HG03060 (cell line): ENCODE results near the gene NOM1.

Source experiments
- ATAC-seq: cut with Tn5 transposase; IDR thresholded peaks from one replicate; pipeline ENCODE4 v1.9.1; 2021; ENCODE audit warnings: low read depth, moderate number of reproducible peaks; ENCODE audit not compliant: unreplicated experiment

NOM1 gene

DNA sequence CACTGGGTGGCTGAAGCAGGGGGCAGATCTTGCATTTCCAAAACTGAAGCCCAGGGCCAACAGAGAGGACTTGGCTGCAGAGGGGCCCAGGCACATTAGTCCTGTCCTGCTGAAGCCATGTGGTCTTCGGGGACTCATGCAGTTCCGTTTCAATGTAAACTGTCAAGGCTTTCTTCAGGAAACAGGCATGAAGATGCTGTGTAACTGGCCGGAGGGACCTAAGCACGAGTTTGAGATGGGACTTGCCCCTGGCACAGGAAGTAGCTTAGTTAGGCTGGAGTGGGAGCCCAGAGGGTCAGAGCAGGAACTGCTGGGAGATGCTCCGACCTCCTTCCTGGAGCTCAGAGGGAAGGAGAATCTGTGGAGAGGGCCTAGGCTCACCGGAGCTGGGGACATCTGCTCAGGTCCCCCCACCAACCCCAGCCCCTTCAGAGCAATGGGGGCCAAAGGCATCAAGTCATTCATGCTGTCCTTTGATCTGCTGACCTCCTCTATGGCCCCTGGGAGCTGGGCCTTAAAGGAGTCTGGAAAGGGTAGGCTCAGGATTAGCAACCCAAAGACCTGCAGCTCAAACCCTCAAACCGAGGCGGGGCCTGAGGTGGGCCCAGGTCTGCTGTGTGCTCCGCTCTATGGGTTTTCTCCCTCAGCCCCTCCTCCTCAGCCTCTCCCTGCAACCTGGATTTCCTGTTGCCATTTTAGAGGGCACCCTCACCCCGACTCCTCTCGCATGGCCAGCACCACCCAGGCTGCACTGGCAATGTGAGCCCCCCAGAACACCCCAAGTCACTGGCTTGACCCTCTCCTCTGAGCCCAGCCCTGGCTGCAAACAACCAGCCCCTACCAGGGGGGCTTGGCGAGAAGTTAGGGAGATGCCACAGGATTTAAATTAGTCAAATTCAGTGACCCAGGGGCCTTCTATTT, 65.4 kb downstream of the NOM1 start:
- no peak for ATAC-seq

DNA sequence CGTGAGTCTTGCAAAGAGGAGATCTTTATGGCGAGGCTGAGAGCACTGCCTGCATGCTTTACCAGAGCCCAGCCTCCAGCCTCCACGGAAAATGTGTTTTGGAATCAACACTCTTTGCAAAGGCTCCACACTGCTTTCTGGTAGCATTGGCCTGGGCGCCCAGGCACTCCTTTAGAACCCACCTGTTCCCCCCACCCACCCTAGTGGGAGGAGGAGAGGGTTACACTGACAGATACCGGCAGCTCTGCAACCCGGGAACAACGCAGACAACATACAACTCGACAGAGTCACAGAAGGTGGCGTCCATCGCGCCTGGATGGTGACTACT, 66.5 kb downstream of the NOM1 start:
- no peak for ATAC-seq

DNA sequence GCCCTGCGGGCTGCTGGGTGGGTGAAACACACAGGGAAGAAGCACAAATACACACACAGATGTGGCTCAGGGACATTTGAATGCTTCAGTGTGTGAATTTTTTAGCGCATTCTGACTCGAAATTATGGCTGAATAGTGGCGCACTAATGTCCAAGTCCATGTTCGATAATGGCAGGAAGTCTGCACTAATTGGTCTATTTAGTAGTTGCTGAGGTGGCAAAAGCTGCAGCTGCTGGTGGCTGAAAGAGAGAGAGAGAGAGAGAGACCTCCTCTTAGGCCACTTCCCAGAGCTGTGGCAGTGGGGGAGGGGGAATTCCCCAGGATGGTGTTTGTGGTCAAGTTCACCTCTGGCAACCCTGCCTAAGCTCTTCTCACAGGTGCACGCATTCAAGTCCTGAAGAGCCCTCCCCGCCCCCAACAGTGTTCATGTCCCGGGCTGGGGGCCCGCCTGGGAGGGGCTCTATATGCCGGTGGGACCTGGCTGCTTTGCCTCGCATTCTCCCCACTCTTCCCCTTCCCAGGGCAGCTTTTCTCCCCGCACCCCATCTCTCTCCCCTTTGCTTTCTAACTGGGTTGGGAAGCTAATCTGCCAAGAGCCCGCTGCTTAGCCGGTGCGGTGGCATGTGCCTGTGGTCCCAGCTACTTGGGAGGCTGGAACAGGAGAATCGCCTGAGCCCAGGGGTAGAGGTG, 67.0 kb downstream of the NOM1 start:
- ATAC-seq = peak; percentile 56

- ATAC-seq = no peak
These were observed 67.6 kb downstream of the NOM1 start for GRCh38 chr7:157017149-157017548.

GRCh38 chr7:157017603-157018327, 68.3 kb downstream of the NOM1 start:
- ATAC-seq = no peak

GRCh38 chr7:157018328-157018996, 69.0 kb downstream of the NOM1 start:
- ATAC-seq = no peak

DNA sequence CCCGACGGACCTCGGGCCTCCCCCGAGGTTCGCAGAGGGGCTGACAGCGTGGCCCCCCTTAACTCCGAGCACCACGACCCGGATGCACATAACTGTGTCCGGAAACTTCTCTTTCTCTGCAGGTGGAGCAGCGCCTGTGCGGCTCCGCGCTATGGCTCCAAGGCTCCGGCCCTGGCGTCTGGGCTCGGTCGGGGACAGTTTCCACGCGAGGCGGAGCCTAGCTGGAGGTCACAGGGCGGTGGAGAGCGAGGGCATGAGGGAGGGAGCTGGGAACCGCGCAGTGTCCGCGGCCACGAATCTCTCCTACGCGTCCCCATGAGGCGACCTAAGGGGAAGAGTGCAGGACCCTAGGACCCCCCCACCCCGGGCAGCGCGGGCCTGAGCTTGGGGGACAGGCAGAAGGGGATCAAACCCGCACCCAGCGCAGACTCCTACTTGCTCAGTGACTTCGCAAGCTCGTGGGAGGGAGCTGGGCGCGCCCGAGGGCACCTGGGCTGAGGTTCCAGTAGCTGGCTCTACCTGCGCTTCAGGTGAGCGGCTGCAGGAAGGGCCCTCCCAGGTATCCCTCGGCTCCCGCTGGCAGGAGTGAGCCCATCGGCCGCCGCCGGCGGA, 69.6 kb downstream of the NOM1 start:
- no peak for ATAC-seq

GRCh38 chr7:157019718-157020451, 70.4 kb downstream of the NOM1 start:
- no peak for ATAC-seq

DNA sequence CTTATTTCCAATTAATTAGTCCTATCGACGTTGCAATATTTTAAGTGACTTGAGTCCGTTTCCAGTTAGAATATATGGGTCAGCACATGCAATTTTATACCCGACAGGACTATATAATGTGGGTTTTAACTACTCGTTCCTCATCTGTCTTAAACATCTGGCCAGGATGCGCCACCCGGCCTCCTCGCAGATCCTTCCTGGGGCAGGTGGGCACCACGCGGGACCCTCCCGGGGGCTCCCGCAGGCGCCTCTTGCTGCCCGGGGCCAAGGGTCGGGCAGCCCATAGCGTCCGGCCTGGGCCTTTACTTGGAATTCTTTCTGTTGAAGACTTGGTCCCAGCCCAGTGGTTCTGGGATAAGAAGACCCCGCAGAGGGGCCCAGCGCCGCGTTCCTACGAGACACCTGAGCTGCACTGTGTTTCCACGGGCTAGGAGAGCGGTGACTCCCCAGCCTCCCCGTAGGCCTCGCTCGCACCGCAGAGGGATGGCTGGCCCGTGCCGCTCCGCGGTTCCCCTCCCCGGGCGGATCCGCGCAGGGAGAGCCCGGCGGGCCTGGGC, 71.1 kb downstream of the NOM1 start:
- ATAC-seq = no peak

DNA sequence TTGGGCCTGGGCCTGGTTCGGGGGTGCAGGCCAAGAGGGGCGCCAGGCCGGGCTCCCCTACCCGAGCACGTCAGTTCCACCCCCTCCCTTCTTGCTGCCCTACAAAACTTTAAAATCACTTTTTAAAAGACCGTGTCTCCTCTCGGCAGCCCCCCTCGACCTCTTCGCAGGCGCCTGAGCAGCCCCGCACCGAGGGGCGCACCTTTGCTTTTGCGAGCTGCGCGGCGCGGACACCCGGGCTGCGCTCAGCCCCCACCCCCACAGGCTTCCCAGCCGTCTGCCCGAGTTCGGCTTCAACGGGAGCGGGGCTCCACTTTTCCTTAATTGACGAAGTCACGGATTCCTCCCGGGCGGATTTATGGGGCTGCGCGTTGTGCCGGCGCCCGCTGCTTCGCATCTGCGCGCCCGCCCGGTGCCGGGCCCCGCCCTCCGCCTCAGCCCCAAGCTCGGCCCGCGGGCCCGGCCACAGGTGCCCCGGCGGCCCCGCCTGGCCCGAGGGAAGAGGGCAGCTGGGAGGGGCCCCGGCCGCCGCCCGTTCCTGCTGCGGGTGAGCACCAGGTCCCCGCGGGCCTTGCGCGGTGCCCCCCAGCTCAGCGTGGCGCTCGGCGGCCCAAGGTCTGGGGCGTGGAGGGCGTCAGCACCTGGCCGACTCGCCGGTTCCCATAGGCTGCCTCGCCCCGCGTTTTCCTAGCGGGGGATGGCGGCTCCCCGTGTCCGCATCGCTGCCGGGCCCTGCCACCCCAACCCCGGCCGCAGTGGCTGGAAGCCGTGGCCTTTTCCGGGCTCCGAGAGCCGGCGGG, 71.8 kb downstream of the NOM1 start:
- no peak for ATAC-seq

DNA sequence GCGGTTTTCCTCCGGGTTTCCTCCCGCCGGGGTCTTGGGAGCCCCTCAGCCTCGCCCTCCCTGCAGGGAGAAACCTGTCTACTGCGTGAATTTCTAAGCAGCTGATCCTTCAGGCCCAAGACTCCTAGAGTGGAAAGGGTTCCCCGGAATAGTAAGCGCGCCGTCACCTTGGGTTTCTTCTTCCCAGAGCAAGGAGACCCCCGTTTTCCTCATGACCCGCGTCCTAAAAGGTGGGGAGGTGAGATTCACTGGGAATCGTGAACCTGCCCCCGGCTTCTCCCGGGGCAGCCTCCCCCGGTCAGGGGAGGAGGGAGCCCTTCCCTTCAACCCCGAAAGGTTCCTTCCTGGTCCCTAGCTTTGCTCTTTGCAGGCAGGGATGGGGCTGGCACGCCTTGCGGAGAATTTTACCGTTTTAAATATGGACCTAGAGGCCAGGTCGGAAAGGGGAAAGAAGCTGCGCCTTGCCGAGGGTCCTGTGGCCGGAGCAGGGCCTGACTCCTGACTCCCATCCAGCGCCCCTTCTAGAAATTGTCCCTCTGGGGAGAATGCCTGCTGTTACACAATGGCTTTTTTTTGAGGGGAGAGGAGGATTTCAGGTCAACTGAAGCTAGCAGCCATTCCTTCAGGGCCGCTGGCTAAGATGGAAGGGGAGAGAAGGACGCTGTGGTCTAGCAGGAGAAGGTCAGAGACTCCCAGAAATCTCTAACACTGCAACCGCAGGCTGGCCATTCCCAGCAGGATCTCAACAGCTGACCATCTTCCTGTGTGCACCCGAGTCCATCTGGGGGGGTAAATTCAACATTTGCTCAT, 72.6 kb downstream of the NOM1 start:
- ATAC-seq = no peak
